ENCODE measurements around the gene RAB3IP. TPM values are rescaled to one million over a fixed set of nuclear protein-coding genes. Genes with fewer than 3 reads are reported as not detected.

Gene RAB3IP
- total RNA-seq, result 10 to 100 TPM; 17.0 to 29.9 TPM

GRCh38 chr12:69738351-69739286, at the start of gene RAB3IP:
Gene RAB3IP, plus strand, starts transcription at chr12:69738860. Its CDS starts 16,549 bp downstream, at chr12:69755409.
- peak within 1 kb of the TSS; percentile 60 for H3K27ac Mint-ChIP-seq
- H3K9me3 Mint-ChIP-seq, result no peaks in the 10 kb centered on the region
- H3K27me3 Mint-ChIP-seq, result peaks cover 27% of the 10 kb centered on the region
- CTCF ChIA-PET, result interaction anchor here (0.6 to 1.4 kb wide), 4 partner anchors 9 to 577 kb away, joined by 3 to 8 read pairs (median 3); no protein-coding TSS in a partner anchor
- DNase-seq, result peak; percentile 93
- peaks cover 18% of the 10 kb centered on the region for H3K4me1 Mint-ChIP-seq
- no peaks in the 10 kb centered on the region for H3K36me3 Mint-ChIP-seq (ENCODE audit: low read depth)
- POLR2A ChIA-PET, result interaction anchor here (0.6 to 1.4 kb wide), 5 partner anchors 182 to 505 kb away, joined by 3 to 5 read pairs (median 3); no protein-coding TSS in a partner anchor
- peak within 1 kb of the TSS; percentile 80 for H3K4me3 Mint-ChIP-seq

- H3K9me3 Mint-ChIP-seq, result no peaks in the 10 kb centered on the region
- no peak for DNase-seq
- peaks cover 8% of the 10 kb centered on the region for H3K4me1 Mint-ChIP-seq
- peaks cover 22% of the 10 kb centered on the region for H3K27me3 Mint-ChIP-seq
- ChIA-PET POLR2A (no interaction called here), CTCF (no interaction called here)
- no peak overlapping the region for H3K27ac Mint-ChIP-seq
- no peaks in the 10 kb centered on the region for H3K36me3 Mint-ChIP-seq (ENCODE audit: low read depth)
- no peak overlapping the region for H3K4me3 Mint-ChIP-seq
These were observed 49.0 kb upstream of the RAB3IP start for GRCh38 chr12:69689638-69690037.

GRCh38 chr12:69694123-69694522, 44.5 kb upstream of the RAB3IP start:
- CTCF ChIA-PET, result no interaction called here
- Mint-ChIP-seq H3K9me3 (no peaks in the 10 kb centered on the region), H3K27me3 (peaks cover 12% of the 10 kb centered on the region), H3K27ac (no peak overlapping the region), H3K4me1 (peaks cover 5% of the 10 kb centered on the region), H3K4me3 (no peak overlapping the region), H3K36me3 (ENCODE audit: low read depth) (no peaks in the 10 kb centered on the region)
- DNase-seq, result no peak
- POLR2A ChIA-PET, result no interaction called here

GRCh38 chr12:69698054-69698453, 40.6 kb upstream of the RAB3IP start:
- ChIA-PET POLR2A (no interaction called here), CTCF (no interaction called here)
- Mint-ChIP-seq H3K9me3 (no peaks in the 10 kb centered on the region), H3K4me3 (no peak overlapping the region), H3K27ac (no peak overlapping the region), H3K36me3 (ENCODE audit: low read depth) (no peaks in the 10 kb centered on the region), H3K27me3 (peaks cover 17% of the 10 kb centered on the region), H3K4me1 (no peaks in the 10 kb centered on the region)
- no peak for DNase-seq

GRCh38 chr12:69698769-69699540, 39.7 kb upstream of the RAB3IP start, which contains the start of gene BEST3:
Gene BEST3, minus strand, starts transcription at chr12:69699303. Its CDS starts 1,505 bp downstream, at chr12:69697798.
- no peak for DNase-seq
- H3K27ac Mint-ChIP-seq, result no peak within 1 kb of the TSS
- POLR2A ChIA-PET, result no interaction called here
- H3K4me1 Mint-ChIP-seq, result no peaks in the 10 kb centered on the region
- no peaks in the 10 kb centered on the region for H3K9me3 Mint-ChIP-seq
- CTCF ChIA-PET, result no interaction called here
- no peaks in the 10 kb centered on the region for H3K36me3 Mint-ChIP-seq (ENCODE audit: low read depth)
- H3K4me3 Mint-ChIP-seq, result no peak within 1 kb of the TSS
- peaks cover 17% of the 10 kb centered on the region for H3K27me3 Mint-ChIP-seq

- peaks cover 25% of the 10 kb centered on the region for H3K27me3 Mint-ChIP-seq
- no peaks in the 10 kb centered on the region for H3K4me1 Mint-ChIP-seq
- no peaks in the 10 kb centered on the region for H3K9me3 Mint-ChIP-seq
- H3K27ac Mint-ChIP-seq, result no peak overlapping the region
- CTCF ChIA-PET, result no interaction called here
- DNase-seq, result no peak
- POLR2A ChIA-PET, result no interaction called here
- no peaks in the 10 kb centered on the region for H3K36me3 Mint-ChIP-seq (ENCODE audit: low read depth)
- no peak overlapping the region for H3K4me3 Mint-ChIP-seq
These were observed 36.8 kb upstream of the RAB3IP start for GRCh38 chr12:69701826-69702225.

GRCh38 chr12:69703146-69703642, 35.5 kb upstream of the RAB3IP start:
- H3K27ac Mint-ChIP-seq, result no peak overlapping the region
- peaks cover 22% of the 10 kb centered on the region for H3K27me3 Mint-ChIP-seq
- H3K4me1 Mint-ChIP-seq, result no peaks in the 10 kb centered on the region
- no peak overlapping the region for H3K4me3 Mint-ChIP-seq
- POLR2A ChIA-PET, result no interaction called here
- no peak for DNase-seq
- CTCF ChIA-PET, result no interaction called here
- H3K36me3 Mint-ChIP-seq (ENCODE audit: low read depth), result no peaks in the 10 kb centered on the region
- H3K9me3 Mint-ChIP-seq, result no peaks in the 10 kb centered on the region

GRCh38 chr12:69704357-69704756, 34.3 kb upstream of the RAB3IP start:
- ChIA-PET CTCF (no interaction called here), POLR2A (no interaction called here)
- no peak for DNase-seq
- peaks cover 22% of the 10 kb centered on the region for H3K27me3 Mint-ChIP-seq
- no peak overlapping the region for H3K27ac Mint-ChIP-seq
- no peaks in the 10 kb centered on the region for H3K4me1 Mint-ChIP-seq
- H3K36me3 Mint-ChIP-seq (ENCODE audit: low read depth), result no peaks in the 10 kb centered on the region
- H3K9me3 Mint-ChIP-seq, result no peaks in the 10 kb centered on the region
- no peak overlapping the region for H3K4me3 Mint-ChIP-seq

- no peak overlapping the region for H3K4me3 Mint-ChIP-seq
- peaks cover 16% of the 10 kb centered on the region for H3K27me3 Mint-ChIP-seq
- H3K9me3 Mint-ChIP-seq, result no peaks in the 10 kb centered on the region
- POLR2A ChIA-PET, result no interaction called here
- DNase-seq, result no peak
- H3K4me1 Mint-ChIP-seq, result no peaks in the 10 kb centered on the region
- CTCF ChIA-PET, result no interaction called here
- no peak overlapping the region for H3K27ac Mint-ChIP-seq
- no peaks in the 10 kb centered on the region for H3K36me3 Mint-ChIP-seq (ENCODE audit: low read depth)
These were observed 30.0 kb upstream of the RAB3IP start for GRCh38 chr12:69708649-69709048.

- no peak overlapping the region for H3K27ac Mint-ChIP-seq
These were observed 25.8 kb upstream of the RAB3IP start for GRCh38 chr12:69712826-69713225.

GRCh38 chr12:69714542-69714941, 24.1 kb upstream of the RAB3IP start:
- no peaks in the 10 kb centered on the region for H3K9me3 Mint-ChIP-seq
- H3K4me3 Mint-ChIP-seq, result no peak overlapping the region
- POLR2A ChIA-PET, result no interaction called here
- H3K36me3 Mint-ChIP-seq (ENCODE audit: low read depth), result no peaks in the 10 kb centered on the region
- no peak for DNase-seq
- CTCF ChIA-PET, result no interaction called here
- H3K27me3 Mint-ChIP-seq, result peaks cover 6% of the 10 kb centered on the region
- H3K4me1 Mint-ChIP-seq, result no peaks in the 10 kb centered on the region
- H3K27ac Mint-ChIP-seq, result no peak overlapping the region

More at GRCh38 chr12:69712826-69713225, 25.8 kb upstream of the RAB3IP start:
- Mint-ChIP-seq H3K36me3 (ENCODE audit: low read depth) (no peaks in the 10 kb centered on the region), H3K9me3 (no peaks in the 10 kb centered on the region), H3K4me3 (no peak overlapping the region), H3K27me3 (peaks cover 6% of the 10 kb centered on the region), H3K4me1 (no peaks in the 10 kb centered on the region)
- ChIA-PET CTCF (no interaction called here), POLR2A (no interaction called here)
- DNase-seq, result no peak

- no peak overlapping the region for H3K4me3 Mint-ChIP-seq
- no peaks in the 10 kb centered on the region for H3K36me3 Mint-ChIP-seq (ENCODE audit: low read depth)
- no peaks in the 10 kb centered on the region for H3K4me1 Mint-ChIP-seq
- ChIA-PET POLR2A (no interaction called here), CTCF (no interaction called here)
- H3K9me3 Mint-ChIP-seq, result no peaks in the 10 kb centered on the region
- H3K27ac Mint-ChIP-seq, result no peak overlapping the region
- H3K27me3 Mint-ChIP-seq, result peaks cover 10% of the 10 kb centered on the region
- no peak for DNase-seq
These were observed 19.0 kb upstream of the RAB3IP start for GRCh38 chr12:69719336-69720316.

All from activated CD4-positive, alpha-beta memory T cell treated with anti-CD3 and anti-CD28 coated beads, Interleukin-2, amount 10 ng/mL, durations not matched to agents 7 days and 5 days (primary cell).